GM12878 (cell line): ENCODE measurements around the gene TIMM8A. TPM values are rescaled to one million over a fixed set of nuclear protein-coding genes. Genes with fewer than 3 reads are reported as not detected.

Experiments used
- ATF2 ChIP-seq: IDR thresholded peaks from 2 replicates; pipeline ENCODE4 v1.6.1; 2012; ENCODE audit warnings: low read length, inconsistent platforms
- BCLAF1 ChIP-seq: fragments of 450-650 bp; IDR thresholded peaks from 2 replicates; pipeline ENCODE4 v1.6.1; 2017; ENCODE audit warnings: antibody characterized with exemption, mild to moderate bottlenecking, moderate library complexity
- ELK1 ChIP-seq: IDR thresholded peaks from 2 replicates; pipeline ENCODE4 v1.6.1; 2012; ENCODE audit warnings: low read depth, low read length, improper control_type of control experiment
- KAT2A ChIP-seq: conservative IDR thresholded peaks from 2 replicates; pipeline ENCODE4 v1.6.1; 2011; ENCODE audit warnings: low read depth, low read length; ENCODE audit not compliant: control insufficient read depth
- KDM1A ChIP-seq: fragments of 200-600 bp; sonication (generic); IDR thresholded peaks from 2 replicates; pipeline ENCODE4 v1.6.1; 2016; ENCODE audit warnings: borderline replicate concordance
- KLF5 ChIP-seq: fragments of 450-650 bp; IDR thresholded peaks from 2 replicates; pipeline ENCODE4 v1.6.1; 2014; ENCODE audit warnings: mild to moderate bottlenecking; ENCODE audit not compliant: partially characterized antibody
- NFYB ChIP-seq: IDR thresholded peaks from 2 replicates; pipeline ENCODE4 v1.6.1; 2011; ENCODE audit warnings: low read depth, mild to moderate bottlenecking, low read length, improper control_type of control experiment, moderate library complexity; ENCODE audit not compliant: insufficient read depth
- NR2C2 ChIP-seq: IDR thresholded peaks from 2 replicates; pipeline ENCODE4 v1.6.1; 2011; ENCODE audit warnings: borderline replicate concordance, low read depth; ENCODE audit not compliant: control insufficient read depth, insufficient read length
- PAX8 ChIP-seq: fragments of 450-650 bp; IDR thresholded peaks from 2 replicates; pipeline ENCODE4 v1.6.1; 2017; ENCODE audit warnings: mild to moderate bottlenecking, moderate library complexity
- PRDM15 ChIP-seq: fragments of 450-650 bp; formaldehyde crosslinking; IDR thresholded peaks from 2 replicates; pipeline ENCODE4 v1.4.0; 2020; ENCODE audit warnings: mild to moderate bottlenecking, moderate library complexity
- SKIL ChIP-seq: fragments of 450-650 bp; IDR thresholded peaks from 2 replicates; pipeline ENCODE4 v1.6.1; 2017; ENCODE audit warnings: mild to moderate bottlenecking, low read depth, inconsistent platforms; ENCODE audit not compliant: poor library complexity, severe bottlenecking
- SMARCA5 ChIP-seq: fragments of 450-650 bp; IDR thresholded peaks from 2 replicates; pipeline ENCODE4 v1.6.1; 2017; ENCODE audit warnings: mild to moderate bottlenecking
- SREBF2 ChIP-seq: IDR thresholded peaks from 2 replicates; pipeline ENCODE4 v1.6.1; 2012; ENCODE audit warnings: mild to moderate bottlenecking, low read length
- TAF1 ChIP-seq: IDR thresholded peaks from 2 replicates; pipeline ENCODE4 v1.6.1; 2011; ENCODE audit warnings: mild to moderate bottlenecking, low read depth, low read length, borderline replicate concordance
- TCF12 ChIP-seq: IDR thresholded peaks from 2 replicates; pipeline ENCODE4 v1.6.1; 2011; ENCODE audit warnings: low read depth, mild to moderate bottlenecking, low read length
- USF2 ChIP-seq: IDR thresholded peaks from 2 replicates; pipeline ENCODE4 v1.6.1; 2011; ENCODE audit warnings: low read depth, low read length, improper control_type of control experiment, borderline replicate concordance
- polyA plus RNA-seq, 11 experiments: library from polyadenylated mRNA; depleted of rRNA in 4 of 11; unstranded in 6 of 11; stranded (reverse) in 5 of 11; fragments of >200 nt; fragmentation: Nextera tagmentation in 4 of 11; fragmentation: Illumina TruSeq in 1 of 11; extraction: Ambion mirVana in 4 of 11; extraction: Trizol in 1 of 11; gene quantifications; 1 replicate in 1 of 11; 2 replicates in 10 of 11; pipeline versions ENCODE4 v1.2.1 to v1.2.3, GENCODE V29; 2011 to 2016; ENCODE audit warnings: inconsistent platforms in 2 of 11, missing spikeins in 2 of 11, low read depth in 1 of 11
- total RNA-seq, 4 experiments: library from RNA; depleted of rRNA in 3 of 4; stranded (reverse); fragments of >200 nt in 3 of 4; fragmentation: Illumina TruSeq in 1 of 4; extraction: Trizol in 1 of 4; gene quantifications; 2 replicates each; pipeline versions ENCODE4 v1.2.1 to v1.2.3, GENCODE V29; 2013 to 2021

TIMM8A gene
- total and polyA plus RNA-seq, 10 of the 15 experiments (the other 5 are each of a cell fraction or from before 2014, with no cell fraction given), result 6.7 to 92.7 (median 26.5) TPM

- TF ChIP-seq ELK1 (0 out of 2 replicates have a peak, but pooled peaks have one; percentile 19), KDM1A (no peak), TAF1 (peak; percentile 97), USF2 (no peak), ATF2 (peak; percentile 41; the same call in 1 of the 2 replicates), PAX8 (no peak), KLF5 (no peak), NFYB (no peak), SKIL (peak; percentile 57), BCLAF1 (no peak), NR2C2 (no peak), PRDM15 (CRISPR knock-in tag) (no peak), SMARCA5 (0 out of 2 replicates have a peak, but pooled peaks have one; percentile 68), TCF12 (peak; percentile 28; the same call in 1 of the 2 replicates), SREBF2 (no peak), KAT2A (no peak)
These were observed 42.4 kb upstream of the TIMM8A start, which contains the start of gene RPL36A (continued) for GRCh38 chrX:101390664-101391525.
